Brain microvascular endothelial cell (primary cell): ENCODE data around the gene TSPAN5.
A peak's percentile ranks its signal among the peaks of the same experiment; 100 is the strongest.

Experiments
- DNase-seq: peaks from one replicate; pipeline ENCODE4 v3.0.0-alpha.2; 2020
- H3K27ac ChIP-seq: fragments of 250-450 bp; sonication (Bioruptor Pico); 2 replicates; pipeline ENCODE4 v1.5.1; 2020; ENCODE audit warnings: mild to moderate bottlenecking, moderate library complexity
- H3K27me3 ChIP-seq: fragments of 250-450 bp; sonication (Bioruptor Pico); replicated peaks from 2 replicates; pipeline ENCODE4 v1.5.1; 2020; ENCODE audit warnings: mild to moderate bottlenecking
- H3K36me3 ChIP-seq: fragments of 250-450 bp; sonication (Bioruptor Pico); replicated peaks from 2 replicates; pipeline ENCODE4 v1.5.1; 2020; ENCODE audit warnings: mild to moderate bottlenecking
- H3K4me3 ChIP-seq: 2 replicates; pipeline ENCODE4 v1.5.1; 2011; ENCODE audit warnings: low read depth, mild to moderate bottlenecking, control low read depth, low read length, moderate library complexity
- in situ Hi-C: cut with HindIII; loops from 2 replicates; pipeline ENCODE4 v1.10.0; 2017; ENCODE audit warnings: low sequenced_read_pairs, low pct_ligation_motif_present
- TF ChIP-seq, protein P1 (sequence below): IDR thresholded peaks from 2 replicates; pipeline ENCODE4 v1.5.1; 2011; ENCODE audit warnings: low read depth, mild to moderate bottlenecking, moderate library complexity, low read length, control low read depth, inconsistent platforms; ENCODE audit errors: missing control alignments

Gene TSPAN5

DNA sequence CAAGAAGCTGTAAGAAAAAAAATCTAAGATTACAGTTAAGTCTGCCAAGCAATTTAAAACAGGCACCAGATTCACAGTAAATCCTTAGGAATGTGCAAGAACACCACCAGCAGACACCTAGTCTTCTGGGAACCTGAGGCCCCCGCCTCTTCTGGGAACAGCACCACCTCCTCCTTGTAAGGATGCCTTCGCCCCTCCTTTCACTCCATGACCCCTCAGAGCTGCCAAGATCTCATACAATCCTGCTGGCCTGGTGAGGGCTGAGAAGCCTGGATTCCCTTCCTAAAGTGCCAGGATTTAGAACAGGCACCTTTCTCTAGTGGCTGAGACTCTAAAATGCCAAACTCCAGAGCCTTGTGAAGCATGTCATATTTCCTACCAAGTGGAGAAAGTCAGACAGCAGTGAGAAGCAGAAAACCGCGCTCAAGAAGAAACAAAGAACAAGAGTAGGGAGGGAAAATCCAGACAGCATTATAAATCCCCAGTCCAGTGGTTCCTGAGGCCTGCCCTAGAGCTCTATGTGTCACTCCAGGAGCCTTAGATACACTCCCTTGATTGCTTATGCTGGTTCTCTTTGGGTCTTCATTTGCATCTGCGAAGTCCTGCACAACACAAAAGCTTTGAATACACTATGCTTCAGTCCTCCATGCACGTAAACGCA lies 166.4 kb downstream of the TSPAN5 start:
- in situ Hi-C loops = no loop called here
- Histone ChIP-seq H3K27ac (no peak overlapping the region), H3K4me3 (no peak overlapping the region), H3K36me3 (no peaks in the 10 kb centered on the region), H3K27me3 (no peaks in the 10 kb centered on the region)
- TF ChIP-seq, protein P1, sequence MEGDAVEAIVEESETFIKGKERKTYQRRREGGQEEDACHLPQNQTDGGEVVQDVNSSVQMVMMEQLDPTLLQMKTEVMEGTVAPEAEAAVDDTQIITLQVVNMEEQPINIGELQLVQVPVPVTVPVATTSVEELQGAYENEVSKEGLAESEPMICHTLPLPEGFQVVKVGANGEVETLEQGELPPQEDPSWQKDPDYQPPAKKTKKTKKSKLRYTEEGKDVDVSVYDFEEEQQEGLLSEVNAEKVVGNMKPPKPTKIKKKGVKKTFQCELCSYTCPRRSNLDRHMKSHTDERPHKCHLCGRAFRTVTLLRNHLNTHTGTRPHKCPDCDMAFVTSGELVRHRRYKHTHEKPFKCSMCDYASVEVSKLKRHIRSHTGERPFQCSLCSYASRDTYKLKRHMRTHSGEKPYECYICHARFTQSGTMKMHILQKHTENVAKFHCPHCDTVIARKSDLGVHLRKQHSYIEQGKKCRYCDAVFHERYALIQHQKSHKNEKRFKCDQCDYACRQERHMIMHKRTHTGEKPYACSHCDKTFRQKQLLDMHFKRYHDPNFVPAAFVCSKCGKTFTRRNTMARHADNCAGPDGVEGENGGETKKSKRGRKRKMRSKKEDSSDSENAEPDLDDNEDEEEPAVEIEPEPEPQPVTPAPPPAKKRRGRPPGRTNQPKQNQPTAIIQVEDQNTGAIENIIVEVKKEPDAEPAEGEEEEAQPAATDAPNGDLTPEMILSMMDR = no peak
- no peak for DNase-seq

DNA sequence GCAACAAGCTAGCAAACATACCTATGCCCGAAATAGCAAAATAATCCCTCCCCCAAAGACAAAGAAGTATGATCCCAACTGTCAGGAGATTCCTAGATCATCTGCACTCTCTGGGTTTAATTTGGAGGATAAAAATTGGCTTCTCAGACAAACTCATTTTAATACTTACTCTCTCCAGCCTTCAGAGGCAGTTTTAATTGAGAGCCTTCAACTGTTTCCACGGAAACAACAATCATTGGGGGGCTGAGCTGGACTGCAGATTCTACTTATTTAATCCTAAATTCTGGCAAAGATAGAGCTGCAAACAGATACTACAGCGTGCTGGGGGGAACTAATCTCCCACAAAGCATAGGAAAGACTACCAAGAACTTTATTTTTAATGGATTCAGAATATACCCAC lies 168.2 kb downstream of the TSPAN5 start:
- DNase-seq = no peak
- no peak overlapping the region for H3K27ac ChIP-seq

DNA sequence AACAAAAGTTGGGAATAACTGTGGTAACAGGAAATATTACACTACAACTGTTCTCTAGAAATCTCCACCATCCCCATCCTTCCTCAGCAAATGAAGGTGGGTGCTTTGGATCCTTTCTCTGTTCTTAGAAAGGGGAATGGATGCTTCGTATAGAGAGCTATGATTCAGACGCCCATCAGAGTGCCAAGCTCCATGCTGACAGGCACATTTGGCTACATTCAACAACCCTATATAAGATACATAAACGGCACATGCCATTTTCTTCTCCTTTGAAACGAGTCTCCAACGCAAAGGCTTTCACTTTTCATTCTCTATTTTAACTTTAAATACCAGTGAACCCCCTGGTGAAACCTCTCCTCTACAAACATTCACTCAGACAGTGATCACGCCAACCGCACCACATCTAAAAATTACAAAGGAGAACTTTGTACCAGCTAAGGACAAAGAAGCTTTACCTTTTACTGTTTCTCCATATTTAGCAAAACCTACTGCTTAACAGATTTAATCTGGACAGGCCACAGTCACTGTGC lies 172.5 kb downstream of the TSPAN5 start:
- H3K4me3 ChIP-seq = no peak overlapping the region
- H3K27me3 ChIP-seq = no peaks in the 10 kb centered on the region
- TF ChIP-seq, protein P1 = no peak
- in situ Hi-C loops = no loop called here
- H3K36me3 ChIP-seq = no peaks in the 10 kb centered on the region
- no peak overlapping the region for H3K27ac ChIP-seq
- DNase-seq = no peak

More for the DNA sequence above, 168.2 kb downstream of the TSPAN5 start:
- no peak overlapping the region for H3K4me3 ChIP-seq
- in situ Hi-C loops = no loop called here
- TF ChIP-seq, protein P1 = no peak
- no peaks in the 10 kb centered on the region for H3K27me3 ChIP-seq
- no peaks in the 10 kb centered on the region for H3K36me3 ChIP-seq

DNA sequence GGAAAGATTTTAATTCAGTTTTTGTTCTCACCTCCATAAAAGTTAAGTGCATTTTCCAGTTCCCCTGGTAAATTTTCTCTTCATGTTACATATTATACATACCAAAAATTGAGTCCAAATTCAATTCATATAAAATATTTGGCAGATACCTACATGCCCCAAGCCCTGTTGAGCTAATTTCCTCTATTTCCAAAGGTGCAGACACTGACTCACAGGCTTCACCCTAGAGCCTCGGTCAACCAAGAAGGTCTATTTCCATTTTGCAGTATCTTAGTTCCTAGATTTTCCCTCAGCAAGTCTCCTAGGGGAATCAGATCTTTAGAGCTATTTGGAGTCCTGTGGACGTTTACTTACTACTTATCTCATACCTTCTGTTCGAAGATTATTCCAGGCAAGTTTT lies 174.4 kb downstream of the TSPAN5 start:
- TF ChIP-seq, protein P1 = no peak
- Histone ChIP-seq H3K27ac (no peak overlapping the region), H3K4me3 (no peak overlapping the region), H3K27me3 (no peaks in the 10 kb centered on the region), H3K36me3 (no peaks in the 10 kb centered on the region)
- DNase-seq = no peak
- in situ Hi-C loops = no loop called here

DNA sequence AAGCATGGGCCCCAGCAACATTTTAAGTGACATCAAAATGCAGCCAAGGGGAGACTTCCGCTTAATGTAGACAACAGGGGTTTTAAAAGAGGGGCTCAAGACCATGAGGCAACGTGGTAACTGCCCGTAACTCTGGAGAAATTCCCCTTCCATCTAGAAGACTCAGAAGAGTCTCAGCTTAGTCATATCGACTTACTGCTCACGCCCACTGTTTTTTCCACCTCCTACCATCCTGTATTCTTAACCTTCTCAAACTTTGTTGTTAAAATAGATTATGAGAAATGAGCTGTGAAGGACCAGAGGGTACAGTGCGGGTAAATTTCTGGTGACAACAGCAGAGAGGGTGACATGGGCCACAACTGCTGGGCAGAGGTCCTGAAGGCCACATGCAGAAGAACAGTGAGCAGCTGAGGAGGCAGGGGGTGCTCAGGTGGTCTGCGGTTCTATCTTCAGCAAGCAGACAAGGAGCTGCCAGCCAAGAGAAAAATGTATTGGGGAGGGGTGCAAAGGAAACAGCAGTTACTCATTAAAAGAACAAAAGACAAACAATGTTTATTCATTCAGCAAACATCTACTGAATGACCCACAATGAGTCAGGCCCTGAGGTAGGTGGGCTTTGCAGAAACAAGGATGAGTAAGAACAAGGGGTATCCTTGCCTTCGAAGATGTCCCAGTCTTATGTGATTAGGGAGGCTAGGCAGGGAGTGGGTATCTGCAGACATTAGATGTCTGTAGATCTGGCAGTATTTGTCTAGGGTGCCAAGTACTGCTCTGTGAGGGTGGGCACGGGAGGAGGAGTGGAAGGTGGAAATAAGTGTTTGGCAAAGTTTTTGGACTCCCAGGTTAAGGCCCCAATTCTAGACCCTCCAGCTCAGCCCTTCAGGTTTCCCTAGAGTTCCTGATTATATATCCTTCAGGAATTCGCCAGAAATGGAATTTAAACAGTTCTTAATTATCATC lies 175.3 kb downstream of the TSPAN5 start:
- Histone ChIP-seq H3K36me3 (no peaks in the 10 kb centered on the region), H3K4me3 (no peak overlapping the region), H3K27me3 (no peaks in the 10 kb centered on the region), H3K27ac (peak overlapping the region; percentile 72)
- peak; percentile 57 for DNase-seq
- in situ Hi-C loops = no loop called here
- TF ChIP-seq, protein P1 = no peak
